ENCODE measurements around the gene ORM2. TPM values are rescaled to one million over a fixed set of nuclear protein-coding genes. Genes with fewer than 3 reads are reported as not detected.

The ORM2 gene
- total and polyA plus RNA-seq, 2 experiments from 2014 or later, result 0.76 TPM

DNA sequence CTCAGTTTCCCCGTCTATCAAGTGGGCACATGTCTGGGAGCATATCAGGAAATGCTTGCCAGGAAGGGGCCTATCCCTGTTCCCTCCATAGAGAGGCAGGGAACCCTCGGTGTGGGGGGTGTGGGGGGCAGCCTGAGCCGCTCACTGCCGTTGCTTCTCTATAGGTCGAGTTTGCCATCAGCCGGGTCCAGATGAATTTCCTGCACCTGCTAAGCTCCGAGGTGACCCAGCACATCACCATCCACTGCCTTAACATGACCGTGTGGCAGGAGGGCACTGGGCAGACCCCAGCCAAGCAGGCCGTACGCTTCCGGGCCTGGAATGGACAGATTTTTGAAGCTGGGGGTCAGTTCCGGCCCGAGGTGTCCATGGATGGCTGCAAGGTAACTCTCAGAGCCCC is 20.6 kb upstream of the ORM2 start (continued):
- TF ChIP-seq, protein P1, sequence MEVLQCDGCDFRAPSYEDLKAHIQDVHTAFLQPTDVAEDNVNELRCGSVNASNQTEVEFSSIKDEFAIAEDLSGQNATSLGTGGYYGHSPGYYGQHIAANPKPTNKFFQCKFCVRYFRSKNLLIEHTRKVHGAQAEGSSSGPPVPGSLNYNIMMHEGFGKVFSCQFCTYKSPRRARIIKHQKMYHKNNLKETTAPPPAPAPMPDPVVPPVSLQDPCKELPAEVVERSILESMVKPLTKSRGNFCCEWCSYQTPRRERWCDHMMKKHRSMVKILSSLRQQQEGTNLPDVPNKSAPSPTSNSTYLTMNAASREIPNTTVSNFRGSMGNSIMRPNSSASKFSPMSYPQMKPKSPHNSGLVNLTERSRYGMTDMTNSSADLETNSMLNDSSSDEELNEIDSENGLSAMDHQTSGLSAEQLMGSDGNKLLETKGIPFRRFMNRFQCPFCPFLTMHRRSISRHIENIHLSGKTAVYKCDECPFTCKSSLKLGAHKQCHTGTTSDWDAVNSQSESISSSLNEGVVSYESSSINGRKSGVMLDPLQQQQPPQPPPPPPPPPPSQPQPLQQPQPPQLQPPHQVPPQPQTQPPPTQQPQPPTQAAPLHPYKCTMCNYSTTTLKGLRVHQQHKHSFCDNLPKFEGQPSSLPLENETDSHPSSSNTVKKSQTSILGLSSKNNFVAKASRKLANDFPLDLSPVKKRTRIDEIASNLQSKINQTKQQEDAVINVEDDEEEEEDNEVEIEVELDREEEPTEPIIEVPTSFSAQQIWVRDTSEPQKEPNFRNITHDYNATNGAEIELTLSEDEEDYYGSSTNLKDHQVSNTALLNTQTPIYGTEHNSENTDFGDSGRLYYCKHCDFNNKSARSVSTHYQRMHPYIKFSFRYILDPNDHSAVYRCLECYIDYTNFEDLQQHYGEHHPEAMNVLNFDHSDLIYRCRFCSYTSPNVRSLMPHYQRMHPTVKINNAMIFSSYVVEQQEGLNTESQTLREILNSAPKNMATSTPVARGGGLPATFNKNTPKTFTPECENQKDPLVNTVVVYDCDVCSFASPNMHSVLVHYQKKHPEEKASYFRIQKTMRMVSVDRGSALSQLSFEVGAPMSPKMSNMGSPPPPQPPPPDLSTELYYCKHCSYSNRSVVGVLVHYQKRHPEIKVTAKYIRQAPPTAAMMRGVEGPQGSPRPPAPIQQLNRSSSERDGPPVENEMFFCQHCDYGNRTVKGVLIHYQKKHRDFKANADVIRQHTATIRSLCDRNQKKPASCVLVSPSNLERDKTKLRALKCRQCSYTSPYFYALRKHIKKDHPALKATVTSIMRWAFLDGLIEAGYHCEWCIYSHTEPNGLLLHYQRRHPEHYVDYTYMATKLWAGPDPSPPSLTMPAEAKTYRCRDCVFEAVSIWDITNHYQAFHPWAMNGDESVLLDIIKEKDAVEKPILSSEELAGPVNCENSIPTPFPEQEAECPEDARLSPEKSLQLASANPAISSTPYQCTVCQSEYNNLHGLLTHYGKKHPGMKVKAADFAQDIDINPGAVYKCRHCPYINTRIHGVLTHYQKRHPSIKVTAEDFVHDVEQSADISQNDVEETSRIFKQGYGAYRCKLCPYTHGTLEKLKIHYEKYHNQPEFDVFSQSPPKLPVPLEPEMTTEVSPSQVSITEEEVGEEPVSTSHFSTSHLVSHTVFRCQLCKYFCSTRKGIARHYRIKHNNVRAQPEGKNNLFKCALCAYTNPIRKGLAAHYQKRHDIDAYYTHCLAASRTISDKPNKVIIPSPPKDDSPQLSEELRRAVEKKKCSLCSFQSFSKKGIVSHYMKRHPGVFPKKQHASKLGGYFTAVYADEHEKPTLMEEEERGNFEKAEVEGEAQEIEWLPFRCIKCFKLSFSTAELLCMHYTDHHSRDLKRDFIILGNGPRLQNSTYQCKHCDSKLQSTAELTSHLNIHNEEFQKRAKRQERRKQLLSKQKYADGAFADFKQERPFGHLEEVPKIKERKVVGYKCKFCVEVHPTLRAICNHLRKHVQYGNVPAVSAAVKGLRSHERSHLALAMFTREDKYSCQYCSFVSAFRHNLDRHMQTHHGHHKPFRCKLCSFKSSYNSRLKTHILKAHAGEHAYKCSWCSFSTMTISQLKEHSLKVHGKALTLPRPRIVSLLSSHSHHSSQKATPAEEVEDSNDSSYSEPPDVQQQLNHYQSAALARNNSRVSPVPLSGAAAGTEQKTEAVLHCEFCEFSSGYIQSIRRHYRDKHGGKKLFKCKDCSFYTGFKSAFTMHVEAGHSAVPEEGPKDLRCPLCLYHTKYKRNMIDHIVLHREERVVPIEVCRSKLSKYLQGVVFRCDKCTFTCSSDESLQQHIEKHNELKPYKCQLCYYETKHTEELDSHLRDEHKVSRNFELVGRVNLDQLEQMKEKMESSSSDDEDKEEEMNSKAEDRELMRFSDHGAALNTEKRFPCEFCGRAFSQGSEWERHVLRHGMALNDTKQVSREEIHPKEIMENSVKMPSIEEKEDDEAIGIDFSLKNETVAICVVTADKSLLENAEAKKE (CRISPR knock-in tag; IDR thresholded peaks at IDR 0.05), result no peak
- TF ChIP-seq JUNB (IDR thresholded peaks at IDR 0.05; ENCODE audit: unreplicated experiment), result no peak
- TF ChIP-seq ETS1 (IDR thresholded peaks at IDR 0.05), result no peak
- TF ChIP-seq ZNF114 (CRISPR knock-in tag; IDR thresholded peaks at IDR 0.05), result no peak
- TF ChIP-seq CTCF (conservative IDR thresholded peaks at IDR 0.05; ENCODE audit: low read depth in 2 of 2), result no peak
- no peak for TF ChIP-seq EZH2 (IDR thresholded peaks at IDR 0.05; ENCODE audit: low read depth, unreplicated experiment)
- no peak for TF ChIP-seq EZH2phosphoT487 (IDR thresholded peaks at IDR 0.05; ENCODE audit: unreplicated experiment)
